CD4-positive, alpha-beta T cell (primary cell): ENCODE measurements around the gene CACNA2D1. TPM values are rescaled to one million over a fixed set of nuclear protein-coding genes. Genes with fewer than 3 reads are reported as not detected.

ENCODE experiments used
- ATAC-seq: fragments of 200-7000 bp; cut with Tn5 transposase; one replicate; pipeline ENCODE4 v1.10.0; 2022; ENCODE audit warnings: mild to moderate bottlenecking; ENCODE audit not compliant: poor library complexity
- CTCF ChIA-PET: fragments of 350-600 bp; sonication (Branson Sonifier 250); formaldehyde crosslinking; loops from one replicate; lab custom pipeline; 2021; ENCODE audit warnings: antibody characterized with exemption, inconsistent platforms; lab: Charles Lee
- POLR2A ChIA-PET: fragments of 350-600 bp; sonication (Branson Sonifier 250); formaldehyde crosslinking; loops from one replicate; lab custom pipeline; 2021; ENCODE audit warnings: antibody characterized with exemption, inconsistent platforms; lab: Charles Lee
- DNase-seq, 14 experiments: peaks; one replicate each; pipeline ENCODE4 v3.0.0-alpha.2; 2013 to 2020; ENCODE audit warnings: mixed read lengths in 2 of 14
- H3K27ac ChIP-seq, 2 donors: one replicate each; pipeline versions ENCODE4 v1.5.1 to v1.7.0; 2013; ENCODE audit warnings: low read length in 2 of 2, low read depth in 1 of 2, mild to moderate bottlenecking in 1 of 2
- H3K27me3 ChIP-seq, 2 experiments: 1 replicate in 1 of 2; 2 replicates in 1 of 2; pipeline versions ENCODE4 v1.6.1 to v1.7.0; 2013; ENCODE audit warnings: low read length in 2 of 2, control low read depth in 1 of 2, mild to moderate bottlenecking in 1 of 2, moderate library complexity in 1 of 2; ENCODE audit not compliant: insufficient read depth in 2 of 2, control insufficient read depth in 1 of 2
- H3K36me3 ChIP-seq: one replicate; pipeline ENCODE4 v1.6.1; 2013; ENCODE audit warnings: low read length, control low read depth; ENCODE audit not compliant: insufficient read depth
- H3K4me1 ChIP-seq: one replicate; pipeline ENCODE4 v1.6.1; 2013; ENCODE audit warnings: low read length, control low read depth; ENCODE audit not compliant: insufficient read depth
- H3K4me3 ChIP-seq: one replicate; pipeline ENCODE4 v1.5.1; 2013; ENCODE audit warnings: mild to moderate bottlenecking, low read length, moderate library complexity
- H3K9me3 ChIP-seq, 2 experiments: 1 replicate in 1 of 2; 2 replicates in 1 of 2; pipeline versions ENCODE4 v1.6.1 to v1.7.0; 2013; ENCODE audit warnings: low read length in 2 of 2, mild to moderate bottlenecking in 2 of 2, control low read depth in 1 of 2, moderate library complexity in 1 of 2; ENCODE audit not compliant: control insufficient read depth in 1 of 2, insufficient read depth in 1 of 2
- H3K27ac Mint-ChIP-seq: one replicate; pipeline ENCODE4 v1.8.0; 2020; ENCODE audit warnings: mixed read lengths
- H3K27me3 Mint-ChIP-seq: one replicate; pipeline ENCODE4 v1.8.0; 2021; ENCODE audit warnings: mixed read lengths
- H3K36me3 Mint-ChIP-seq: one replicate; pipeline ENCODE4 v1.8.0; 2021; ENCODE audit warnings: low read depth, mixed read lengths
- H3K4me1 Mint-ChIP-seq: one replicate; pipeline ENCODE4 v1.8.0; 2021; ENCODE audit warnings: low read depth, mixed read lengths
- H3K4me3 Mint-ChIP-seq: one replicate; pipeline ENCODE4 v1.8.0; 2020; ENCODE audit warnings: mild to moderate bottlenecking, mixed read lengths
- H3K9me3 Mint-ChIP-seq: one replicate; pipeline ENCODE4 v1.8.0; 2020; ENCODE audit warnings: mixed read lengths
- CTCF ChIP-seq: fragments of 200-600 bp; IDR thresholded peaks from one replicate; pipeline ENCODE4 v1.8.0; 2022; ENCODE audit warnings: antibody characterized with exemption, mild to moderate bottlenecking
- intact Hi-C, 2 experiments: fragments of 100-400 bp; cut with DNase I in 1 of 2; cut with micrococcal nuclease in 1 of 2; formaldehyde crosslinking; loops; one replicate each; pipeline versions ENCODE4 v1.15.1 to v1.9.0; 2023 to 2025; cut with DNase I, micrococcal nuclease
- total RNA-seq, 174 experiments: library from RNA in 2 of 174; stranded (reverse) in 2 of 174; gene quantifications; one replicate each; pipeline ENCODE4 v1.2.3 and lab custom pipeline; 2021 to 2026

CACNA2D1 gene
- total RNA-seq, 2 experiments from 2014 or later: not detected

GRCh38 chr7:82162289-82162688 lies 281.3 kb downstream of the CACNA2D1 start:
- H3K36me3 Mint-ChIP-seq: no peaks in the 10 kb centered on the region
- Histone ChIP-seq H3K36me3 (no peaks in the 10 kb centered on the region), H3K27ac (no peak overlapping the region), H3K27me3 (no peaks in the 10 kb centered on the region), H3K4me1 (no peaks in the 10 kb centered on the region), H3K9me3 (no peaks in the 10 kb centered on the region), H3K4me3 (no peak overlapping the region)
- intact Hi-C loops: no loop called here
- ATAC-seq: no peak
- POLR2A ChIA-PET: no interaction called here
- H3K27me3 Mint-ChIP-seq: no peaks in the 10 kb centered on the region
- H3K27ac Mint-ChIP-seq: no peak overlapping the region
- CTCF ChIA-PET: no interaction called here
- peaks cover under 1% of the 10 kb centered on the region for H3K9me3 Mint-ChIP-seq
- no peak overlapping the region for H3K4me3 Mint-ChIP-seq
- H3K4me1 Mint-ChIP-seq: no peaks in the 10 kb centered on the region
- TF ChIP-seq CTCF: no peak
- DNase-seq: no peak

DNA sequence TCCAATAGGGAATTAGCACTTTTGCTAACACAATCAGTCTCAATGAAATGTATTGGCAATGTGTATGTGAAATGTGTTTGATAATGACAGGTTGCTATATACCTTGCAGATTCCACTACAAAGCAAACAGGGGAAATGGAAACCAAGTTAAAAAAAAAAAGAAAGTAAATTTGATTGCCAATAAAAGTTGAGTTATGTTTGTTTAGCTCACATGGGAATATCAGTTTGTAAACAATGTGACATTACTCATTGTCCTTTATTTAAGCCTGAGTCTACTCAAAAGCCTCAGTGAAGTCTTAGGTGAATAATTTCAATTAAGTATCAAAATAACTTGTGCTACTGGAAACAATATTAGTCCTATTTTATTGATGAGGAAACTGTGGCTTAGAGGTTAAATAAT lies 285.2 kb downstream of the CACNA2D1 start:
- ATAC-seq: no peak
- Mint-ChIP-seq H3K27me3 (no peaks in the 10 kb centered on the region), H3K36me3 (no peaks in the 10 kb centered on the region), H3K4me1 (no peaks in the 10 kb centered on the region), H3K4me3 (no peak overlapping the region), H3K9me3 (no peaks in the 10 kb centered on the region), H3K27ac (no peak overlapping the region)
- ChIA-PET POLR2A (no interaction called here), CTCF (no interaction called here)
- Histone ChIP-seq H3K27ac (no peak overlapping the region), H3K4me1 (no peaks in the 10 kb centered on the region), H3K27me3 (no peaks in the 10 kb centered on the region), H3K9me3 (no peaks in the 10 kb centered on the region), H3K4me3 (no peak overlapping the region), H3K36me3 (no peaks in the 10 kb centered on the region)
- no peak for DNase-seq
- intact Hi-C loops: no loop called here
- TF ChIP-seq CTCF: no peak

DNA sequence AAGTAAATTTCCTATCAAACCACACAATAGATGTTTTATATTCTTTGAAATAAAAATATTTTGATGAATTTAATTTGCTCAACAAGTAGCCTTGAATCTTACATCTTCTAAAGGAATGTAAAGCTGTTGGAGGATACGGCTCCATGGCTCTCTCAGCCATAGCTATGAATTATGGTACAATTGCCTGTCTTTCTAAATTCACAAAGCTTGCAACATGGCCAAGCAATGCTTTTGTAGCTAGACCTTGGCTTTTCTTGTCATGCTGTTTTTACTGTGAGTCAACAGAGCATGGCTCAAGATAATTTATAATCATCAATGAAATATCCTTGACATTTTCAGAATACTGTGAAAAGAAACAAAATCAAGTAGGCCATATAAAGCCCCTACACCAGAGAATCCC lies 286.7 kb downstream of the CACNA2D1 start:
- Mint-ChIP-seq H3K27ac (no peak overlapping the region), H3K36me3 (no peaks in the 10 kb centered on the region), H3K27me3 (no peaks in the 10 kb centered on the region), H3K4me3 (no peak overlapping the region), H3K4me1 (no peaks in the 10 kb centered on the region), H3K9me3 (no peaks in the 10 kb centered on the region)
- intact Hi-C loops: no loop called here
- ChIA-PET CTCF (no interaction called here), POLR2A (no interaction called here)
- Histone ChIP-seq H3K36me3 (no peaks in the 10 kb centered on the region), H3K27ac (no peak overlapping the region), H3K9me3 (no peaks in the 10 kb centered on the region), H3K4me3 (no peak overlapping the region), H3K4me1 (no peaks in the 10 kb centered on the region), H3K27me3 (no peaks in the 10 kb centered on the region)
- ATAC-seq (no peak), DNase-seq (no peak)
- no peak for TF ChIP-seq CTCF
